ENCODE data around the gene SMLR1. TPM values are rescaled to one million over a fixed set of nuclear protein-coding genes. Genes with fewer than 3 reads are reported as not detected.

Gene SMLR1
- total RNA-seq, 2 experiments from 2014 or later: not detected

- Histone ChIP-seq H3K4me2 (ENCODE audit: low read length) (no peak overlapping the region), H3K4me3 (ENCODE audit: low read depth, low read length, poor library complexity, severe bottlenecking) (no peak overlapping the region), H4K20me1 (ENCODE audit: insufficient read depth, low read length) (no peaks in the 10 kb centered on the region), H2AFZ (ENCODE audit: low read length) (no peak overlapping the region), H3K9me3 (ENCODE audit: low read length) (no peaks in the 10 kb centered on the region), H3K9me2 (ENCODE audit: insufficient read depth, low read length) (no peaks in the 10 kb centered on the region), H3K79me2 (ENCODE audit: insufficient read depth, low read depth, low read length) (no peaks in the 10 kb centered on the region), H3K27ac (ENCODE audit: low read depth, low read length, poor library complexity, severe bottlenecking) (no peak overlapping the region), H3K4me1 (ENCODE audit: insufficient read depth, low read length, poor library complexity, severe bottlenecking) (no peaks in the 10 kb centered on the region), H3K36me3 (ENCODE audit: insufficient read depth, low read length) (no peaks in the 10 kb centered on the region)
- no peak for DNase-seq (ENCODE audit: low spot score)
- TF ChIP-seq EZH2phosphoT487 (IDR thresholded peaks at IDR 0.05; ENCODE audit: borderline replicate concordance, low read depth, low read length) (no peak), CTCF (conservative IDR thresholded peaks at IDR 0.05; ENCODE audit: low read length) (peak; percentile 2; the same call in 1 of the 2 replicates)
- intact Hi-C loops (cut with micrococcal nuclease; ENCODE audit: unreplicated experiment): no loop called here
- BruUV-seq (replicated peaks): no TSS peak
- ChIA-PET POLR2A (interaction anchor here (0.6 to 0.7 kb wide), 3 partner anchors 12 to 90 kb away, joined by 3 to 5 read pairs (median 4); no protein-coding TSS in a partner anchor), CTCF (ENCODE audit: unreplicated experiment) (no interaction called here)
Measured at GRCh38 chr6:130826442-130827246, 562 bp upstream of the SMLR1 start.

GRCh38 chr6:130829333-130829910 is 2.2 kb downstream of the SMLR1 start:
- Histone ChIP-seq H3K36me3 (ENCODE audit: insufficient read depth, low read length) (no peaks in the 10 kb centered on the region), H3K27ac (ENCODE audit: low read depth, low read length, poor library complexity, severe bottlenecking) (no peak overlapping the region), H3K4me2 (ENCODE audit: low read length) (no peak overlapping the region), H4K20me1 (ENCODE audit: insufficient read depth, low read length) (no peaks in the 10 kb centered on the region), H3K4me3 (ENCODE audit: low read depth, low read length, poor library complexity, severe bottlenecking) (no peak overlapping the region), H3K79me2 (ENCODE audit: insufficient read depth, low read depth, low read length) (no peaks in the 10 kb centered on the region), H3K9me3 (ENCODE audit: low read length) (no peaks in the 10 kb centered on the region), H2AFZ (ENCODE audit: low read length) (no peak overlapping the region), H3K9me2 (ENCODE audit: insufficient read depth, low read length) (no peaks in the 10 kb centered on the region), H3K4me1 (ENCODE audit: insufficient read depth, low read length, poor library complexity, severe bottlenecking) (no peaks in the 10 kb centered on the region)
- CTCF ChIA-PET (ENCODE audit: unreplicated experiment): no interaction called here
- DNase-seq (ENCODE audit: low spot score): no peak
- POLR2A ChIA-PET: interaction anchor here (0.7 kb wide), 2 partner anchors 443 to 688 kb away, joined by 3 to 4 read pairs; no protein-coding TSS in a partner anchor
- intact Hi-C loops (cut with micrococcal nuclease; ENCODE audit: unreplicated experiment): no loop called here
- TF ChIP-seq CTCF (conservative IDR thresholded peaks at IDR 0.05; ENCODE audit: low read length): no peak
- TF ChIP-seq EZH2phosphoT487 (IDR thresholded peaks at IDR 0.05; ENCODE audit: borderline replicate concordance, low read depth, low read length): no peak
- no TSS peak for BruUV-seq (replicated peaks)

- Histone ChIP-seq H2AFZ (ENCODE audit: low read length) (no peak overlapping the region), H3K4me1 (ENCODE audit: insufficient read depth, low read length, poor library complexity, severe bottlenecking) (no peaks in the 10 kb centered on the region), H3K27ac (ENCODE audit: low read depth, low read length, poor library complexity, severe bottlenecking) (no peak overlapping the region), H3K36me3 (ENCODE audit: insufficient read depth, low read length) (no peaks in the 10 kb centered on the region), H3K79me2 (ENCODE audit: insufficient read depth, low read depth, low read length) (no peaks in the 10 kb centered on the region), H3K4me2 (ENCODE audit: low read length) (no peak overlapping the region), H3K4me3 (ENCODE audit: low read depth, low read length, poor library complexity, severe bottlenecking) (no peak overlapping the region), H4K20me1 (ENCODE audit: insufficient read depth, low read length) (no peaks in the 10 kb centered on the region), H3K9me3 (ENCODE audit: low read length) (no peaks in the 10 kb centered on the region), H3K9me2 (ENCODE audit: insufficient read depth, low read length) (no peaks in the 10 kb centered on the region)
- TF ChIP-seq EZH2phosphoT487 (IDR thresholded peaks at IDR 0.05; ENCODE audit: borderline replicate concordance, low read depth, low read length) (no peak), CTCF (conservative IDR thresholded peaks at IDR 0.05; ENCODE audit: low read length) (no peak)
- BruUV-seq (replicated peaks): no TSS peak
- POLR2A ChIA-PET: interaction anchor here (0.5 kb wide), 1 partner anchor 28 kb away, joined by 4 read pairs; no protein-coding TSS in a partner anchor
- DNase-seq (ENCODE audit: low spot score): no peak
- intact Hi-C loops (cut with micrococcal nuclease; ENCODE audit: unreplicated experiment): no loop called here
- CTCF ChIA-PET (ENCODE audit: unreplicated experiment): no interaction called here
Measured at GRCh38 chr6:130831607-130832006, 4.4 kb downstream of the SMLR1 start.

Measured in OCI-LY7 (cell line).